Stromal cell of bone marrow (primary cell): ENCODE results near the gene FAM72C.
"Not testable (repeated sequence)": the region's sequence is repeated elsewhere in the genome, so short reads cannot be mapped to it uniquely, and the experiment has no call there.

Experiments
- DNase-seq: peaks from one replicate; pipeline ENCODE4 v3.0.0-alpha.2; 2012; ENCODE audit warnings: low read depth

FAM72C gene

GRCh38 chr1:143971924-143972700, at the start of gene FAM72C:
FAM72C (minus strand) TSS chr1:143971986; CDS start chr1:143971141, 845 bp downstream.
- not testable (repeated sequence) for DNase-seq

GRCh38 chr1:144020001-144020738, 48.4 kb upstream of the FAM72C start:
- not testable (repeated sequence) for DNase-seq

- DNase-seq: not testable (repeated sequence)
These were observed 47.3 kb upstream of the FAM72C start for GRCh38 chr1:144019101-144019500.

- DNase-seq: not testable (repeated sequence)
These were observed 43.6 kb upstream of the FAM72C start for GRCh38 chr1:144015180-144015966.

GRCh38 chr1:144014528-144014927, 42.7 kb upstream of the FAM72C start:
- not testable (repeated sequence) for DNase-seq

- DNase-seq: not testable (repeated sequence)
These were observed 42.3 kb upstream of the FAM72C start for GRCh38 chr1:144014121-144014520.

- DNase-seq: not testable (repeated sequence)
These were observed 40.5 kb upstream of the FAM72C start for GRCh38 chr1:144012168-144012733.

GRCh38 chr1:144009410-144009809, 37.6 kb upstream of the FAM72C start:
- DNase-seq: not testable (repeated sequence)

- DNase-seq: not testable (repeated sequence)
These were observed 32.5 kb upstream of the FAM72C start for GRCh38 chr1:144004259-144004658.

- DNase-seq: not testable (repeated sequence)
These were observed 31.7 kb upstream of the FAM72C start for GRCh38 chr1:144003306-144004029.

GRCh38 chr1:144002141-144002881, 30.5 kb upstream of the FAM72C start:
- not testable (repeated sequence) for DNase-seq

- not testable (repeated sequence) for DNase-seq
These were observed 29.3 kb upstream of the FAM72C start for GRCh38 chr1:144001077-144001476.

- DNase-seq: not testable (repeated sequence)
These were observed 24.2 kb upstream of the FAM72C start for GRCh38 chr1:143996020-143996419.

- not testable (repeated sequence) for DNase-seq
These were observed 21.6 kb upstream of the FAM72C start for GRCh38 chr1:143993301-143993907.

- not testable (repeated sequence) for DNase-seq
These were observed 18.9 kb upstream of the FAM72C start for GRCh38 chr1:143990699-143991098.

- DNase-seq: not testable (repeated sequence)
These were observed 17.9 kb upstream of the FAM72C start for GRCh38 chr1:143989719-143990118.

GRCh38 chr1:143989427-143989712, 17.6 kb upstream of the FAM72C start:
- DNase-seq: not testable (repeated sequence)

- DNase-seq: not testable (repeated sequence)
These were observed 17.0 kb upstream of the FAM72C start for GRCh38 chr1:143988602-143989426.

- DNase-seq: not testable (repeated sequence)
These were observed 16.1 kb upstream of the FAM72C start for GRCh38 chr1:143987868-143988267.
